Neural progenitor cell (in vitro differentiated cells): Measurements from ENCODE around the gene QRFPR. TPM values are rescaled to one million over a fixed set of nuclear protein-coding genes. Genes with fewer than 3 reads are reported as not detected.

Experiments used
- DNase-seq: peaks from one replicate; pipeline ENCODE4 v3.0.0-alpha.2; 2016; ENCODE audit warnings: low spot score
- H2AFZ ChIP-seq: fragments of 200-600 bp; sonication (generic); replicated peaks from 2 replicates; pipeline ENCODE4 v1.6.1; 2016; ENCODE audit warnings: antibody characterized with exemption
- H3F3A ChIP-seq: fragments of 200-600 bp; sonication (generic); 2 replicates; pipeline ENCODE4 v1.6.1; 2016; ENCODE audit warnings: antibody characterized with exemption, low read depth
- H3K27ac ChIP-seq: fragments of 200-600 bp; sonication (generic); 2 replicates; pipeline ENCODE4 v1.5.1; 2016; ENCODE audit warnings: mild to moderate bottlenecking
- H3K27me3 ChIP-seq: fragments of 200-600 bp; sonication (generic); 2 replicates; pipeline ENCODE4 v1.6.1; 2016; ENCODE audit warnings: mild to moderate bottlenecking, moderate library complexity
- H3K36me3 ChIP-seq: fragments of 200-600 bp; sonication (generic); 2 replicates; pipeline ENCODE4 v1.5.1; 2016
- H3K4me1 ChIP-seq: fragments of 200-600 bp; sonication (generic); 2 replicates; pipeline ENCODE4 v1.6.1; 2016; ENCODE audit warnings: mixed run types
- H3K4me2 ChIP-seq: fragments of 200-600 bp; sonication (generic); 2 replicates; pipeline ENCODE4 v1.6.1; 2016
- H3K4me3 ChIP-seq: fragments of 200-600 bp; sonication (generic); 2 replicates; pipeline ENCODE4 v1.5.1; 2016
- H3K79me2 ChIP-seq: fragments of 200-600 bp; sonication (generic); 2 replicates; pipeline ENCODE4 v1.6.1; 2016; ENCODE audit warnings: low read depth
- H3K9ac ChIP-seq: fragments of 200-600 bp; sonication (generic); 2 replicates; pipeline ENCODE4 v1.6.1; 2016
- H3K9me3 ChIP-seq: fragments of 200-600 bp; sonication (generic); 2 replicates; pipeline ENCODE4 v1.5.1; 2016; ENCODE audit warnings: low read depth
- H4K20me1 ChIP-seq: fragments of 200-600 bp; sonication (generic); 2 replicates; pipeline ENCODE4 v1.6.1; 2016; ENCODE audit warnings: low read depth
- H3K27ac Mint-ChIP-seq: 3 replicates; pipeline ENCODE4 v1.8.0; 2021; ENCODE audit warnings: mixed read lengths
- H3K27me3 Mint-ChIP-seq: 2 replicates; pipeline ENCODE4 v1.8.0; 2022; ENCODE audit warnings: low read depth, mild to moderate bottlenecking, inconsistent platforms, moderate library complexity, mixed read lengths; ENCODE audit not compliant: insufficient read depth
- H3K36me3 Mint-ChIP-seq: 3 replicates; pipeline ENCODE4 v1.8.0; 2021; ENCODE audit warnings: mixed read lengths
- H3K4me1 Mint-ChIP-seq: 3 replicates; pipeline ENCODE4 v1.8.0; 2021; ENCODE audit warnings: mixed read lengths
- H3K4me3 Mint-ChIP-seq: 3 replicates; pipeline ENCODE4 v1.8.0; 2021; ENCODE audit warnings: mild to moderate bottlenecking, moderate library complexity, mixed read lengths
- H3K9me3 Mint-ChIP-seq: 3 replicates; pipeline ENCODE4 v1.8.0; 2020; ENCODE audit warnings: mixed read lengths
- EZH2 ChIP-seq: fragments of 200-600 bp; sonication (generic); IDR thresholded peaks from 2 replicates; pipeline ENCODE4 v1.6.1; 2017; ENCODE audit warnings: antibody characterized with exemption, mild to moderate bottlenecking, moderate library complexity
- EZH2phosphoT487 ChIP-seq: fragments of 200-600 bp; sonication (generic); IDR thresholded peaks from 2 replicates; pipeline ENCODE4 v1.6.1; 2017; ENCODE audit warnings: antibody characterized with exemption
- small RNA-seq: library from RNA; depleted of rRNA; stranded (forward); fragments of <200 nt; gene quantifications from one replicate; pipeline ENCODE3, GENCODE V24; 2015
- total RNA-seq: library from RNA; depleted of rRNA; stranded (reverse); fragments of >200 nt; gene quantifications from 2 replicates; pipeline ENCODE4 v1.2.3, GENCODE V29; 2015; ENCODE audit warnings: low replicate concordance
- TF ChIP-seq, protein P1 (sequence below): fragments of 200-600 bp; sonication (generic); IDR thresholded peaks from 2 replicates; pipeline ENCODE4 v1.5.1; 2017; ENCODE audit warnings: antibody characterized with exemption, mild to moderate bottlenecking

The QRFPR gene
- total RNA-seq, 1 donor from 2014 or later, result not detected

DNA sequence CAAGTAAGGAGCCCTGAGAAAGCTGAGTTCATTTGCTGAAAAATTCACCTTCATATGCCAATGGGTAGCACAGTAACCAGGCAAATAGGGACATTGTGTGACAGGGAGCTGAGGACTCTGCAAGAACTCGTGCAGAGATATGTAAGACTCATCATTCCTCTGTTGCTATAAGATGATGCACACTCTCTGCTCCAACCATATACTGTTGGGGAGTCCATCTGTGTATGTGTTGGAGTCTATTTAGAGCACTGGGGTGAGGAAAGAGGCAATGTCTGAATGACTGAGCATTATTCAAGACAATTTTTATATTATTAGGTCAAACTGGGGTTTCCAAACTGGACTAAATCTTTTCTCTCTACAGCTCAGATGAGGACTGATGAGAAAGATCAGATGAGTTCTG is 100.4 kb downstream of the QRFPR start:
- H3K4me1 ChIP-seq, result no peaks in the 10 kb centered on the region
- no peaks in the 10 kb centered on the region for H3K36me3 ChIP-seq
- no peaks in the 10 kb centered on the region for H3F3A ChIP-seq
- no peaks in the 10 kb centered on the region for H4K20me1 ChIP-seq
- Mint-ChIP-seq H3K27ac (no peak overlapping the region), H3K4me1 (peaks cover 11% of the 10 kb centered on the region), H3K27me3 (peaks cover 4% of the 10 kb centered on the region), H3K9me3 (no peaks in the 10 kb centered on the region), H3K4me3 (no peak overlapping the region), H3K36me3 (no peaks in the 10 kb centered on the region)
- H3K4me2 ChIP-seq, result no peak overlapping the region
- TF ChIP-seq EZH2phosphoT487 (no peak), EZH2 (no peak)
- TF ChIP-seq, protein P1, sequence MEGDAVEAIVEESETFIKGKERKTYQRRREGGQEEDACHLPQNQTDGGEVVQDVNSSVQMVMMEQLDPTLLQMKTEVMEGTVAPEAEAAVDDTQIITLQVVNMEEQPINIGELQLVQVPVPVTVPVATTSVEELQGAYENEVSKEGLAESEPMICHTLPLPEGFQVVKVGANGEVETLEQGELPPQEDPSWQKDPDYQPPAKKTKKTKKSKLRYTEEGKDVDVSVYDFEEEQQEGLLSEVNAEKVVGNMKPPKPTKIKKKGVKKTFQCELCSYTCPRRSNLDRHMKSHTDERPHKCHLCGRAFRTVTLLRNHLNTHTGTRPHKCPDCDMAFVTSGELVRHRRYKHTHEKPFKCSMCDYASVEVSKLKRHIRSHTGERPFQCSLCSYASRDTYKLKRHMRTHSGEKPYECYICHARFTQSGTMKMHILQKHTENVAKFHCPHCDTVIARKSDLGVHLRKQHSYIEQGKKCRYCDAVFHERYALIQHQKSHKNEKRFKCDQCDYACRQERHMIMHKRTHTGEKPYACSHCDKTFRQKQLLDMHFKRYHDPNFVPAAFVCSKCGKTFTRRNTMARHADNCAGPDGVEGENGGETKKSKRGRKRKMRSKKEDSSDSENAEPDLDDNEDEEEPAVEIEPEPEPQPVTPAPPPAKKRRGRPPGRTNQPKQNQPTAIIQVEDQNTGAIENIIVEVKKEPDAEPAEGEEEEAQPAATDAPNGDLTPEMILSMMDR, result no peak
- no peaks in the 10 kb centered on the region for H3K27me3 ChIP-seq
- H3K9ac ChIP-seq, result no peak overlapping the region
- no peak overlapping the region for H3K27ac ChIP-seq
- no peak overlapping the region for H2AFZ ChIP-seq
- H3K4me3 ChIP-seq, result no peak overlapping the region
- DNase-seq, result no peak
- no peaks in the 10 kb centered on the region for H3K79me2 ChIP-seq
- no peaks in the 10 kb centered on the region for H3K9me3 ChIP-seq

DNA sequence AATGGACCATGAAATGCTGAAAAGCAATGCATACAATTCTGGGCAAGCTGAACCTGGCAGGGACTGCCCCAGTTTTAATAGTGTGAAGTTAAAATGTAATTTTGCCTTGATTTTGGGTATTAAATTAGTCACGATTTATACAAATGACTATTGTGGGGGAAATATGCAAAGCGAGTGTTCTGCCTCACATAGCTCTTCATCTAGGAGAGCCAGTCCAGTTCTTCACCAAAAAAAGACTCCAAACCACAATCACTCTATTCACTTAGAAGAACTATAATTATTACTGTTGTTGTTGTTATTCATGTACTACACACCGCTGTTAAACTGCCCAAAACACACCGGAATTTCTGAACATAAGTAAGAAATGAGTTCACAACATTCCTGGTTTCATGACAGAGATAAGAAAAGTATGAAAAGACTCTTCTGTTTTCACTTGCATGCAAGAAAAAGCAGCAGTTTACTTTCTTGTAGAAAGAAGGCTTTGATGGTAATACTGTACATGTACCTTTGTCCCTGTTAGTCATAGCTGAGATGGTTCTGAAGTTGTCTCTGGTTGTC is 101.9 kb downstream of the QRFPR start:
- Histone ChIP-seq H3F3A (no peaks in the 10 kb centered on the region), H3K9me3 (no peaks in the 10 kb centered on the region), H3K27ac (no peak overlapping the region), H3K79me2 (no peaks in the 10 kb centered on the region), H3K4me1 (no peaks in the 10 kb centered on the region), H3K4me2 (no peak overlapping the region), H3K4me3 (no peak overlapping the region), H3K36me3 (no peaks in the 10 kb centered on the region), H3K27me3 (no peaks in the 10 kb centered on the region), H3K9ac (no peak overlapping the region), H2AFZ (no peak overlapping the region), H4K20me1 (no peaks in the 10 kb centered on the region)
- H3K9me3 Mint-ChIP-seq, result no peaks in the 10 kb centered on the region
- TF ChIP-seq EZH2 (no peak), EZH2phosphoT487 (no peak)
- TF ChIP-seq, protein P1, result no peak
- peaks cover 11% of the 10 kb centered on the region for H3K4me1 Mint-ChIP-seq
- no peaks in the 10 kb centered on the region for H3K36me3 Mint-ChIP-seq
- peaks cover 2% of the 10 kb centered on the region for H3K27me3 Mint-ChIP-seq
- no peak for DNase-seq
- no peak overlapping the region for H3K4me3 Mint-ChIP-seq
- H3K27ac Mint-ChIP-seq, result no peak overlapping the region

Small RNA genes lying within 50 kb of the gene (small RNA-seq; reads per million reads assigned to genes)
- not detected for gene RF00019

Other genes starting within 250 kb of the QRFPR start
- not detected in 2 replicates for gene TNIP3, start 216.7 kb downstream of the QRFPR start, total RNA-seq